GM12878 (cell line): Measurements from ENCODE around the gene MYO1E. TPM values are rescaled to one million over a fixed set of nuclear protein-coding genes. Genes with fewer than 3 reads are reported as not detected.

Experiments used
- ATF7 ChIP-seq: fragments of 450-650 bp; IDR thresholded peaks from 2 replicates; pipeline ENCODE4 v1.6.1; 2016; ENCODE audit warnings: low read depth, mild to moderate bottlenecking
- DPF2 ChIP-seq: fragments of 450-650 bp; IDR thresholded peaks from 2 replicates; pipeline ENCODE4 v1.6.1; 2017; ENCODE audit warnings: mild to moderate bottlenecking
- EP300 ChIP-seq, 2 experiments: fragments of 150-350 bp in 1 of 2; IDR thresholded peaks; 2 replicates each; pipeline ENCODE4 v1.6.1; 2011 to 2012; ENCODE audit warnings: low read depth in 2 of 2, low read length in 2 of 2, borderline replicate concordance in 1 of 2, improper control_type of control experiment in 1 of 2, inconsistent platforms in 1 of 2; ENCODE audit not compliant: control insufficient read depth in 1 of 2
- IRF4 ChIP-seq: IDR thresholded peaks from 2 replicates; pipeline ENCODE4 v1.6.1; 2011; ENCODE audit warnings: low read depth, low read length
- KLF5 ChIP-seq: fragments of 450-650 bp; IDR thresholded peaks from 2 replicates; pipeline ENCODE4 v1.6.1; 2014; ENCODE audit warnings: mild to moderate bottlenecking; ENCODE audit not compliant: partially characterized antibody
- MTA2 ChIP-seq: fragments of 450-650 bp; IDR thresholded peaks from 2 replicates; pipeline ENCODE4 v1.6.1; 2016; ENCODE audit warnings: low read depth, mild to moderate bottlenecking, moderate library complexity
- NFIC ChIP-seq: IDR thresholded peaks from 2 replicates; pipeline ENCODE4 v1.6.1; 2012; ENCODE audit warnings: low read depth, mild to moderate bottlenecking, inconsistent platforms, low read length, moderate library complexity
- RELA ChIP-seq: fragments of 450-650 bp; IDR thresholded peaks from 2 replicates; pipeline ENCODE4 v1.8.0; 2014; ENCODE audit warnings: borderline replicate concordance; ENCODE audit not compliant: partially characterized antibody
- SKIL ChIP-seq: fragments of 450-650 bp; IDR thresholded peaks from 2 replicates; pipeline ENCODE4 v1.6.1; 2017; ENCODE audit warnings: mild to moderate bottlenecking, low read depth, inconsistent platforms; ENCODE audit not compliant: poor library complexity, severe bottlenecking
- SMAD5 ChIP-seq: IDR thresholded peaks from 2 replicates; pipeline ENCODE4 v1.6.1; 2016; ENCODE audit warnings: antibody characterized with exemption, low read depth
- SMC3 ChIP-seq: IDR thresholded peaks from 2 replicates; pipeline ENCODE4 v1.6.1; 2011; ENCODE audit warnings: low read length, improper control_type of control experiment, borderline replicate concordance
- SPI1 ChIP-seq: IDR thresholded peaks from 2 replicates; pipeline ENCODE4 v1.6.1; 2011; ENCODE audit warnings: low read depth, mild to moderate bottlenecking, low read length, moderate library complexity, borderline replicate concordance; ENCODE audit not compliant: insufficient read depth
- SUZ12 ChIP-seq: fragments of 200-600 bp; sonication (generic); IDR thresholded peaks from one replicate; pipeline ENCODE4 v1.6.1; 2018; ENCODE audit warnings: antibody characterized with exemption, mild to moderate bottlenecking; ENCODE audit not compliant: unreplicated experiment
- TAF1 ChIP-seq: IDR thresholded peaks from 2 replicates; pipeline ENCODE4 v1.6.1; 2011; ENCODE audit warnings: mild to moderate bottlenecking, low read depth, low read length, borderline replicate concordance
- TCF7 ChIP-seq: IDR thresholded peaks from 2 replicates; pipeline ENCODE4 v1.6.1; 2014; ENCODE audit warnings: antibody characterized with exemption, borderline replicate concordance
- YBX1 ChIP-seq: fragments of 450-650 bp; IDR thresholded peaks from 2 replicates; pipeline ENCODE4 v1.6.1; 2016; ENCODE audit warnings: antibody characterized with exemption
- ZNF24 ChIP-seq: fragments of 450-650 bp; IDR thresholded peaks from 2 replicates; pipeline ENCODE4 v1.6.1; 2017; ENCODE audit warnings: antibody characterized with exemption, mild to moderate bottlenecking
- ZNF384 ChIP-seq: IDR thresholded peaks from 2 replicates; pipeline ENCODE4 v1.6.1; 2012; ENCODE audit warnings: low read depth, mild to moderate bottlenecking, low read length, improper control_type of control experiment, borderline replicate concordance
- polyA plus RNA-seq, 11 experiments: library from polyadenylated mRNA; depleted of rRNA in 4 of 11; unstranded in 6 of 11; stranded (reverse) in 5 of 11; fragments of >200 nt; fragmentation: Nextera tagmentation in 4 of 11; fragmentation: Illumina TruSeq in 1 of 11; extraction: Ambion mirVana in 4 of 11; extraction: Trizol in 1 of 11; gene quantifications; 1 replicate in 1 of 11; 2 replicates in 10 of 11; pipeline versions ENCODE4 v1.2.1 to v1.2.3, GENCODE V29; 2011 to 2016; ENCODE audit warnings: inconsistent platforms in 2 of 11, missing spikeins in 2 of 11, low read depth in 1 of 11
- total RNA-seq, 4 experiments: library from RNA; depleted of rRNA in 3 of 4; stranded (reverse); fragments of >200 nt in 3 of 4; fragmentation: Illumina TruSeq in 1 of 4; extraction: Trizol in 1 of 4; gene quantifications; 2 replicates each; pipeline versions ENCODE4 v1.2.1 to v1.2.3, GENCODE V29; 2013 to 2021
- TF ChIP-seq, protein P1 (sequence below): IDR thresholded peaks from 2 replicates; pipeline ENCODE4 v1.6.1; 2011; ENCODE audit warnings: borderline replicate concordance, low read depth, mild to moderate bottlenecking, moderate library complexity, low read length; ENCODE audit not compliant: insufficient read depth, poor library complexity, severe bottlenecking
- TF ChIP-seq, protein P2 (sequence below): fragments of 450-650 bp; formaldehyde crosslinking; IDR thresholded peaks from 2 replicates; pipeline ENCODE4 v1.4.0; 2020; ENCODE audit warnings: mild to moderate bottlenecking, moderate library complexity

MYO1E gene
- total and polyA plus RNA-seq, 10 of the 15 experiments (the other 5 are each of a cell fraction or from before 2014, with no cell fraction given): 10.3 to 266 (median 64.9) TPM

DNA sequence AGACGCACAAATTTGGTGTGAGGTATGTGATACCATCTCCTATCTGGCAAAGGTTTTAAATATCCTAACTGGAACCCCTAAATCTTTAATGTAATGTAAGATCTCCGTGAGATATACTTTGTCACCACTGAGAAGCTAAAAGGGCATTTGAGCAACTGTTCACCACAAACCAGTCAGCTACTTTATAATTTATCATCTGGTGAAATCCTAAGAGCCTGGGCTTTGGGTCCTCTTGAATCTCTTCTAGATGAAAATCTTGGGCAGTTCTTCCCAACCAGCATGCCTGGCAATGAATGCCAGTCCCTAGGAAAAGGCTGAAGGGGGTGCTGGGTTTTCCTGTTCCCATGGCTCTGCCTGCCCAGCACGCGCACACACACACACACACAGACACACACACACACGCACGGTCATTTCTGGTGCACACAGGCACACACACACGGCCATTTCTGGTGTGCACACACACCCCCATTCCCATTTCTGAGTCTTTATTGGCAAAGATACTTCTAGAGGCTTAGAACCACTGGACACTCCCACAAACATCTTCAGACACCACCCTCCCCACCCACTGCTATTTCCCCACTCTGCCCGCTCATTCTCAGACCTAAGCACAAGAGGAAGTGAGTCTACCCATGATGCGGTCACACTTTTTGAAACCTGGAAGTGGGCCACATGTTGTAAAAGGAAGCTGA, 72.6 kb downstream of the MYO1E start (continued):
- TF ChIP-seq DPF2 (peak; percentile 84), MTA2 (peak; percentile 86), SMAD5 (no peak), YBX1 (no peak), SUZ12 (no peak), TCF7 (no peak), RELA (no peak), TAF1 (no peak), ZNF24 (no peak), ZNF384 (no peak), SMC3 (no peak), NFIC (peak; percentile 88), IRF4 (no peak; the same call in 1 of the 2 replicates), KLF5 (no peak), SKIL (peak; percentile 94), SPI1 (peak; percentile 98), ATF7 (peak; percentile 93), EP300 (IDR thresholded peaks at IDR 0.05; ENCODE audit: borderline replicate concordance in 1 of 2, control insufficient read depth in 1 of 2, low read depth in 2 of 2, low read length in 2 of 2) (peak; percentile 62 to 87; a peak in 3 of 4 replicates)
- TF ChIP-seq, protein P1, sequence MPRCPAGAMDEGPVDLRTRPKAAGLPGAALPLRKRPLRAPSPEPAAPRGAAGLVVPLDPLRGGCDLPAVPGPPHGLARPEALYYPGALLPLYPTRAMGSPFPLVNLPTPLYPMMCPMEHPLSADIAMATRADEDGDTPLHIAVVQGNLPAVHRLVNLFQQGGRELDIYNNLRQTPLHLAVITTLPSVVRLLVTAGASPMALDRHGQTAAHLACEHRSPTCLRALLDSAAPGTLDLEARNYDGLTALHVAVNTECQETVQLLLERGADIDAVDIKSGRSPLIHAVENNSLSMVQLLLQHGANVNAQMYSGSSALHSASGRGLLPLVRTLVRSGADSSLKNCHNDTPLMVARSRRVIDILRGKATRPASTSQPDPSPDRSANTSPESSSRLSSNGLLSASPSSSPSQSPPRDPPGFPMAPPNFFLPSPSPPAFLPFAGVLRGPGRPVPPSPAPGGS: peak; percentile 83
- TF ChIP-seq, protein P2, sequence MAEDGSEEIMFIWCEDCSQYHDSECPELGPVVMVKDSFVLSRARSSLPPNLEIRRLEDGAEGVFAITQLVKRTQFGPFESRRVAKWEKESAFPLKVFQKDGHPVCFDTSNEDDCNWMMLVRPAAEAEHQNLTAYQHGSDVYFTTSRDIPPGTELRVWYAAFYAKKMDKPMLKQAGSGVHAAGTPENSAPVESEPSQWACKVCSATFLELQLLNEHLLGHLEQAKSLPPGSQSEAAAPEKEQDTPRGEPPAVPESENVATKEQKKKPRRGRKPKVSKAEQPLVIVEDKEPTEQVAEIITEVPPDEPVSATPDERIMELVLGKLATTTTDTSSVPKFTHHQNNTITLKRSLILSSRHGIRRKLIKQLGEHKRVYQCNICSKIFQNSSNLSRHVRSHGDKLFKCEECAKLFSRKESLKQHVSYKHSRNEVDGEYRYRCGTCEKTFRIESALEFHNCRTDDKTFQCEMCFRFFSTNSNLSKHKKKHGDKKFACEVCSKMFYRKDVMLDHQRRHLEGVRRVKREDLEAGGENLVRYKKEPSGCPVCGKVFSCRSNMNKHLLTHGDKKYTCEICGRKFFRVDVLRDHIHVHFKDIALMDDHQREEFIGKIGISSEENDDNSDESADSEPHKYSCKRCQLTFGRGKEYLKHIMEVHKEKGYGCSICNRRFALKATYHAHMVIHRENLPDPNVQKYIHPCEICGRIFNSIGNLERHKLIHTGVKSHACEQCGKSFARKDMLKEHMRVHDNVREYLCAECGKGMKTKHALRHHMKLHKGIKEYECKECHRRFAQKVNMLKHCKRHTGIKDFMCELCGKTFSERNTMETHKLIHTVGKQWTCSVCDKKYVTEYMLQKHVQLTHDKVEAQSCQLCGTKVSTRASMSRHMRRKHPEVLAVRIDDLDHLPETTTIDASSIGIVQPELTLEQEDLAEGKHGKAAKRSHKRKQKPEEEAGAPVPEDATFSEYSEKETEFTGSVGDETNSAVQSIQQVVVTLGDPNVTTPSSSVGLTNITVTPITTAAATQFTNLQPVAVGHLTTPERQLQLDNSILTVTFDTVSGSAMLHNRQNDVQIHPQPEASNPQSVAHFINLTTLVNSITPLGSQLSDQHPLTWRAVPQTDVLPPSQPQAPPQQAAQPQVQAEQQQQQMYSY (CRISPR knock-in tag): no peak
